GM23248 (cell line): ENCODE results near the gene RCAN3. TPM values are rescaled to one million over a fixed set of nuclear protein-coding genes. Genes with fewer than 3 reads are reported as not detected.

Experiments used
- DNase-seq: peaks from one replicate; pipeline ENCODE4 v3.0.0-alpha.2; 2015
- H2AFZ ChIP-seq: fragments of 200-600 bp; sonication (generic); 2 replicates; pipeline ENCODE4 v1.6.1; 2016; ENCODE audit warnings: antibody characterized with exemption
- H3F3A ChIP-seq: fragments of 200-600 bp; sonication (generic); 2 replicates; pipeline ENCODE4 v1.6.1; 2016; ENCODE audit warnings: mild to moderate bottlenecking, antibody characterized with exemption, mixed run types; ENCODE audit not compliant: insufficient read depth
- H3K27ac ChIP-seq: fragments of 200-600 bp; sonication (generic); 2 replicates; pipeline ENCODE4 v1.5.1; 2016; ENCODE audit warnings: mild to moderate bottlenecking
- H3K27me3 ChIP-seq: fragments of 200-600 bp; sonication (generic); replicated peaks from 2 replicates; pipeline ENCODE4 v1.6.1; 2016; ENCODE audit warnings: mild to moderate bottlenecking; ENCODE audit not compliant: insufficient read depth
- H3K36me3 ChIP-seq: fragments of 200-600 bp; sonication (generic); 2 replicates; pipeline ENCODE4 v1.6.1; 2016; ENCODE audit warnings: low read depth, mild to moderate bottlenecking
- H3K4me1 ChIP-seq: fragments of 200-600 bp; sonication (generic); 2 replicates; pipeline ENCODE4 v1.6.1; 2016; ENCODE audit warnings: mild to moderate bottlenecking; ENCODE audit not compliant: insufficient read depth
- H3K4me2 ChIP-seq: fragments of 200-600 bp; sonication (generic); one replicate; pipeline ENCODE4 v1.6.1; 2016; ENCODE audit warnings: mild to moderate bottlenecking; ENCODE audit not compliant: unreplicated experiment
- H3K4me3 ChIP-seq: fragments of 200-600 bp; sonication (generic); 2 replicates; pipeline ENCODE4 v1.5.1; 2016; ENCODE audit warnings: mild to moderate bottlenecking
- H3K79me2 ChIP-seq: fragments of 200-600 bp; sonication (generic); 2 replicates; pipeline ENCODE4 v1.6.1; 2016; ENCODE audit warnings: mild to moderate bottlenecking; ENCODE audit not compliant: insufficient read depth
- H3K9ac ChIP-seq: fragments of 200-600 bp; sonication (generic); 2 replicates; pipeline ENCODE4 v1.6.1; 2016; ENCODE audit warnings: mild to moderate bottlenecking
- H3K9me2 ChIP-seq: fragments of 200-600 bp; sonication (generic); 2 replicates; pipeline ENCODE4 v1.6.1; 2016; ENCODE audit warnings: mixed run types, mild to moderate bottlenecking, moderate library complexity; ENCODE audit not compliant: insufficient read depth
- H3K9me3 ChIP-seq: fragments of 200-600 bp; sonication (generic); one replicate; pipeline ENCODE4 v1.6.1; 2017; ENCODE audit warnings: low read depth
- H4K20me1 ChIP-seq: fragments of 200-600 bp; sonication (generic); 2 replicates; pipeline ENCODE4 v1.6.0; 2016; ENCODE audit not compliant: insufficient read depth
- EZH2 ChIP-seq: fragments of 200-600 bp; sonication (generic); IDR thresholded peaks from 2 replicates; pipeline ENCODE4 v1.6.1; 2018; ENCODE audit warnings: antibody characterized with exemption, mild to moderate bottlenecking; ENCODE audit not compliant: insufficient read depth, poor library complexity, severe bottlenecking
- EZH2phosphoT487 ChIP-seq: fragments of 200-600 bp; sonication (generic); IDR thresholded peaks from 2 replicates; pipeline ENCODE4 v1.6.1; 2018; ENCODE audit warnings: antibody characterized with exemption, moderate library complexity, mild to moderate bottlenecking, low read depth; ENCODE audit not compliant: insufficient read depth
- WGBS, 2 experiments: methylation state at CpG; one replicate each; pipeline ENCODE4 v1.1.6; 2015 to 2017; ENCODE audit warnings: low lambda C conversion rate in 2 of 2, low coverage in 1 of 2; ENCODE audit errors: missing lambda C conversion rate in 2 of 2; 5-methylcytosine and 5-hydroxymethylcytosine counted together
- in situ Hi-C: fragments of 300-500 bp; cut with MboI; formaldehyde crosslinking; loops from 2 replicates; pipeline ENCODE4 v1.15.0; 2020
- polyA plus RNA-seq: library from polyadenylated mRNA; unstranded; fragments of >200 nt; fragmentation: Nextera tagmentation; extraction: Ambion mirVana; gene quantifications from 2 replicates; pipeline ENCODE4 v1.2.1, GENCODE V29; 2016
- total RNA-seq: library from RNA; depleted of rRNA; stranded (reverse); fragments of >200 nt; shearing (Covaris generic); gene quantifications from 2 replicates; pipeline ENCODE4 v1.2.3, GENCODE V29; 2014

The RCAN3 gene
- total and polyA plus RNA-seq, 2 experiments from 2014 or later = 7.9 to 10.8 TPM

DNA sequence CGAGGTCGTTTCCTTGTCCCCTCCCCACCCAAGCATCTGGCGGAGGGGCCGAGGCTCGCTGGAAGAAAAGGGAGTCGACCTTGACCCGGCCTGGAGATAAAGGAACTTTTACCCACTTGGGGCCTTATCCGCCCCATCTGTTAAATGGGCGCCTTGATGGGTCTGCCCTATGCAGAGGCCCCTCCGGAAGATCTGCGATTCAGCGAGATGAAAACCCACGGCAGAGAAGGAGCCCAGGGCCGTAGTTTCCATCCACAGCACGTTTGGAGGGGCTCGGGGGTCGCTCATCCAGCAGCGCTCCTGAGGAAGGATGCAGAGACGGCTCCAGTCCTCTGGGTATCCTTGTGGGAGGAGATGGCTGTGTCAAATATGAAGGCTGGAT lies 53.8 kb downstream of the RCAN3 start:
- Histone ChIP-seq H3K27ac (no peak overlapping the region), H3K79me2 (no peaks in the 10 kb centered on the region), H3K36me3 (no peaks in the 10 kb centered on the region), H3K9ac (no peak overlapping the region), H3F3A (no peaks in the 10 kb centered on the region), H2AFZ (no peak overlapping the region), H3K4me3 (no peak overlapping the region), H3K9me2 (no peaks in the 10 kb centered on the region), H3K4me1 (no peaks in the 10 kb centered on the region), H3K9me3 (no peaks in the 10 kb centered on the region), H3K4me2 (no peak overlapping the region), H4K20me1 (no peaks in the 10 kb centered on the region), H3K27me3 (peaks cover 40% of the 10 kb centered on the region)
- TF ChIP-seq EZH2 = no peak
- no peak for TF ChIP-seq EZH2phosphoT487
- WGBS, 2 experiments = 41 to 52% methylated on average over 15 to 19 of the region's 19 CpGs
- in situ Hi-C loops = no loop called here
- DNase-seq = no peak

GRCh38 chr1:24557220-24557619 lies 54.6 kb downstream of the RCAN3 start:
- no peaks in the 10 kb centered on the region for H3F3A ChIP-seq
- H4K20me1 ChIP-seq = no peaks in the 10 kb centered on the region
- peaks cover 40% of the 10 kb centered on the region for H3K27me3 ChIP-seq
- no peak overlapping the region for H2AFZ ChIP-seq
- no peaks in the 10 kb centered on the region for H3K9me2 ChIP-seq
- H3K27ac ChIP-seq = no peak overlapping the region
- TF ChIP-seq EZH2phosphoT487 (no peak), EZH2 (no peak)
- no peak overlapping the region for H3K4me2 ChIP-seq
- H3K4me1 ChIP-seq = no peaks in the 10 kb centered on the region
- in situ Hi-C loops = no loop called here
- no peak for DNase-seq
- no peaks in the 10 kb centered on the region for H3K79me2 ChIP-seq
- no peaks in the 10 kb centered on the region for H3K9me3 ChIP-seq
- WGBS, 2 experiments = 79 to 80% methylated on average over 6 of the region's 6 CpGs
- H3K9ac ChIP-seq = no peak overlapping the region
- no peak overlapping the region for H3K4me3 ChIP-seq
- H3K36me3 ChIP-seq = no peaks in the 10 kb centered on the region

DNA sequence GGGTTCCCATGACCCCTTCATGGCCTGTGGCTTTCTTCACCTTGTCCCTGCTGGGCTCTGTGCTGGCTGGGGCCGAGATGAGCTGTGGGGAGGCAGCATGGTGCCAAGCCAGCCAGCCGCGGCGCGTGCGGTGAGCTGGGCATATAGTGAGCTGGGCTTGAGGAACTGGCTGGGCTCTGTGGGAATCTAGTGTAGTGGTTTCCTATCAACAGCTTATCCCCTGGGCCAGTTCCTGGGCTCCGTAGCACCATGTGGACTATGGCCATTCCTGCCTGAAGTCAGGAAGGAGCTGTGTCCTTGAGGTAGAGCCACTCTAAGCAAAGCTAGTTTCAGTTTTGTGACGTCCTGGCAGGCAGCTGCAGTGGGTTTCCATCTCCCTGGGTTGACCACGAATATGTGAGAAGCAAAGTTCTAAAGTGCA lies 55.1 kb downstream of the RCAN3 start:
- H3K36me3 ChIP-seq = no peaks in the 10 kb centered on the region
- H3K79me2 ChIP-seq = no peaks in the 10 kb centered on the region
- H3K27me3 ChIP-seq = peaks cover 43% of the 10 kb centered on the region
- no peaks in the 10 kb centered on the region for H4K20me1 ChIP-seq
- H2AFZ ChIP-seq = no peak overlapping the region
- no peak overlapping the region for H3K9ac ChIP-seq
- H3F3A ChIP-seq = no peaks in the 10 kb centered on the region
- H3K27ac ChIP-seq = no peak overlapping the region
- in situ Hi-C loops = no loop called here
- TF ChIP-seq EZH2phosphoT487 = no peak
- TF ChIP-seq EZH2 = no peak
- H3K9me3 ChIP-seq = no peaks in the 10 kb centered on the region
- H3K4me3 ChIP-seq = no peak overlapping the region
- no peak for DNase-seq
- no peak overlapping the region for H3K4me2 ChIP-seq
- H3K4me1 ChIP-seq = no peaks in the 10 kb centered on the region
- H3K9me2 ChIP-seq = no peaks in the 10 kb centered on the region
- WGBS, 2 experiments = 68 to 80% methylated on average over 9 of the region's 9 CpGs

DNA sequence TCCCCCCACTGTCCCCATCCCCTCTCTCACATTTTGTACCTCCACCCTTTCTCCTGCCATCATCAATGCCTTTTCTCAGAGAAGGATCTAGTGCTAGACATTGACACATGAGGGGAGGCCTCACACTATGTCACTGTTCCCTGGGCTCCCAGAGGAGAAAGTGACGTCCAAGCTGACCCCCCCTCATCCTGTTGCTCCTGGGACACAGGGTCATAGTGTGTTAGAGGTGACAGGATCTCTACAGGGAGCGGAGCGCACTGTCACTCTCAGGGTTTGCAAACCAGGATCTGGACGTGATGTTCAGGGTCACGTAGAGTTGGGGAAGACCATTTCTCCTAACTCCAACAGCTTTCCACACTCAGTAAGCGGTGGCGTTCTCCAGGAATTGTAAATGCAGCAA lies 55.8 kb downstream of the RCAN3 start:
- H3K4me1 ChIP-seq = no peaks in the 10 kb centered on the region
- no peaks in the 10 kb centered on the region for H3K79me2 ChIP-seq
- H4K20me1 ChIP-seq = no peaks in the 10 kb centered on the region
- TF ChIP-seq EZH2phosphoT487 (no peak), EZH2 (no peak)
- no peak overlapping the region for H3K27ac ChIP-seq
- in situ Hi-C loops = no loop called here
- H3K4me2 ChIP-seq = no peak overlapping the region
- H3K36me3 ChIP-seq = no peaks in the 10 kb centered on the region
- H3K9me2 ChIP-seq = no peaks in the 10 kb centered on the region
- 60 to 63% methylated on average over 7 of the region's 7 CpGs for WGBS, 2 experiments
- H3K9me3 ChIP-seq = no peaks in the 10 kb centered on the region
- no peak for DNase-seq
- no peak overlapping the region for H3K9ac ChIP-seq
- H3K27me3 ChIP-seq = peaks cover 43% of the 10 kb centered on the region
- H3F3A ChIP-seq = no peaks in the 10 kb centered on the region
- H2AFZ ChIP-seq = no peak overlapping the region
- no peak overlapping the region for H3K4me3 ChIP-seq
